Breast epithelium (tissue), 3 donors: ENCODE measurements around the gene ARHGAP15.

Experiments
- POLR2A ChIP-seq: fragments of 450-650 bp; IDR thresholded peaks from one replicate; pipeline ENCODE4 v1.6.1; 2016; ENCODE audit warnings: antibody characterized with exemption, mild to moderate bottlenecking, moderate library complexity
- TF ChIP-seq, protein P1 (sequence below), 3 donors: fragments of 450-650 bp; IDR thresholded peaks; one replicate each; pipeline ENCODE4 v1.5.1; 2016 to 2017; ENCODE audit warnings: antibody characterized with exemption in 3 of 3, mild to moderate bottlenecking in 3 of 3, moderate library complexity in 3 of 3

DNA sequence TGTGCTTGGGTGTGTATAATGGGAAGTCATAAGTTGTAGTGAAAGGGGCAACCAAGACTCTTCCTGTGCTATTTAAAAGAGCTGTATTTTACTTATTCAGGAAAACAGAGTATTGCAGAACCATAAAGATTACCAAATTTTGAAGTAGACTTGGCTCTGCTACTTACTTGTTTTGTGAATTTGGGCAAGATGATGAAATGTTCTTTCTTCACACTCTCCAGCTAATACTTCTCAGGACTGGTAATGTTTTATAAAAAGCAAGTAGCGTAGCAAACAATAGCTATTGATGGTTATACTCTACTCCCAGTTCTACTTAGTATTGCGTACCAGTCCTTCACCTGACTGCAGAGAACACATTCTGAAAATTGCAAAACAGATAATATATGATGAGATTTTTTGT lies 374.1 kb downstream of the ARHGAP15 start:
- TF ChIP-seq POLR2A, result no peak
- TF ChIP-seq, protein P1, sequence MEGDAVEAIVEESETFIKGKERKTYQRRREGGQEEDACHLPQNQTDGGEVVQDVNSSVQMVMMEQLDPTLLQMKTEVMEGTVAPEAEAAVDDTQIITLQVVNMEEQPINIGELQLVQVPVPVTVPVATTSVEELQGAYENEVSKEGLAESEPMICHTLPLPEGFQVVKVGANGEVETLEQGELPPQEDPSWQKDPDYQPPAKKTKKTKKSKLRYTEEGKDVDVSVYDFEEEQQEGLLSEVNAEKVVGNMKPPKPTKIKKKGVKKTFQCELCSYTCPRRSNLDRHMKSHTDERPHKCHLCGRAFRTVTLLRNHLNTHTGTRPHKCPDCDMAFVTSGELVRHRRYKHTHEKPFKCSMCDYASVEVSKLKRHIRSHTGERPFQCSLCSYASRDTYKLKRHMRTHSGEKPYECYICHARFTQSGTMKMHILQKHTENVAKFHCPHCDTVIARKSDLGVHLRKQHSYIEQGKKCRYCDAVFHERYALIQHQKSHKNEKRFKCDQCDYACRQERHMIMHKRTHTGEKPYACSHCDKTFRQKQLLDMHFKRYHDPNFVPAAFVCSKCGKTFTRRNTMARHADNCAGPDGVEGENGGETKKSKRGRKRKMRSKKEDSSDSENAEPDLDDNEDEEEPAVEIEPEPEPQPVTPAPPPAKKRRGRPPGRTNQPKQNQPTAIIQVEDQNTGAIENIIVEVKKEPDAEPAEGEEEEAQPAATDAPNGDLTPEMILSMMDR (IDR thresholded peaks at IDR 0.05), result no peak
